Peyer's patch (tissue), 4 donors: ENCODE data around the gene MAGI2.

Experiments
- CTCF ChIP-seq, 6 experiments: fragments of 450-650 bp in 4 of 6; fragments of 200-600 bp in 2 of 6; sonication (generic) in 1 of 6; IDR thresholded peaks; one replicate each; pipeline ENCODE4 v1.5.1; 2017 to 2019; ENCODE audit warnings: antibody characterized with exemption in 6 of 6, mild to moderate bottlenecking in 3 of 6, moderate library complexity in 1 of 6
- POLR2A ChIP-seq, 2 donors: fragments of 450-650 bp; IDR thresholded peaks; one replicate each; pipeline ENCODE4 v1.5.1; 2017; ENCODE audit warnings: antibody characterized with exemption in 2 of 2, mild to moderate bottlenecking in 2 of 2, moderate library complexity in 2 of 2

- no peak for TF ChIP-seq POLR2A (IDR thresholded peaks at IDR 0.05)
- no peak for TF ChIP-seq CTCF (IDR thresholded peaks at IDR 0.05)
Measured at GRCh38 chr7:78172267-78172757, 1281.2 kb downstream of the MAGI2 start.
